WTC11 (cell line): ENCODE measurements around the gene CDIP1. TPM values are rescaled to one million over a fixed set of nuclear protein-coding genes. Genes with fewer than 3 reads are reported as not detected.

Source experiments
- ATAC-seq: fragments of 200-7000 bp; cut with Tn5 transposase; 2 replicates; pipeline ENCODE4 v1.10.0; 2021; ENCODE audit warnings: mild to moderate bottlenecking, moderate library complexity
- CTCF ChIA-PET: fragments of 300-600 bp; sonication (Branson Sonifier 250); formaldehyde crosslinking; loops from one replicate; lab custom pipeline; 2021; ENCODE audit warnings: antibody characterized with exemption; lab: Charles Lee
- POLR2A ChIA-PET: fragments of 350-600 bp; sonication (Branson Sonifier 250); formaldehyde crosslinking; loops from one replicate; lab custom pipeline; 2021; ENCODE audit warnings: antibody characterized with exemption; lab: Charles Lee
- DNase-seq: peaks from one replicate; pipeline ENCODE4 v3.0.0; 2021; ENCODE audit warnings: low spot score
- H3K27ac Mint-ChIP-seq: 2 replicates; pipeline ENCODE4 v1.8.0; 2021; ENCODE audit warnings: mixed read lengths
- H3K27me3 Mint-ChIP-seq: 2 replicates; pipeline ENCODE4 v1.8.0; 2021; ENCODE audit warnings: low read depth, mild to moderate bottlenecking, moderate library complexity, mixed read lengths
- H3K36me3 Mint-ChIP-seq: 2 replicates; pipeline ENCODE4 v1.8.0; 2021; ENCODE audit warnings: mixed read lengths
- H3K4me1 Mint-ChIP-seq: 2 replicates; pipeline ENCODE4 v1.8.0; 2022; ENCODE audit warnings: mixed read lengths
- H3K4me3 Mint-ChIP-seq: 2 replicates; pipeline ENCODE4 v1.8.0; 2021; ENCODE audit warnings: mild to moderate bottlenecking, moderate library complexity, mixed read lengths
- H3K9me3 Mint-ChIP-seq: 2 replicates; pipeline ENCODE4 v1.8.0; 2021; ENCODE audit warnings: mixed read lengths
- AR ChIP-seq: fragments of 250-450 bp; sonication (Bioruptor Pico); IDR thresholded peaks from 2 replicates; pipeline ENCODE4 v1.9.0; 2021; ENCODE audit warnings: mild to moderate bottlenecking
- CDX4 ChIP-seq: fragments of 250-450 bp; sonication (Bioruptor Pico); IDR thresholded peaks from 2 replicates; pipeline ENCODE4 v1.9.0; 2021; ENCODE audit warnings: moderate library complexity, mild to moderate bottlenecking, inconsistent platforms, borderline replicate concordance
- E2F4 ChIP-seq: sonication (generic); formaldehyde crosslinking; IDR thresholded peaks from 2 replicates; pipeline ENCODE4 v1.8.1; 2022; ENCODE audit warnings: low read depth, mild to moderate bottlenecking, moderate library complexity, missing genetic modification reagents, borderline replicate concordance
- GABPB1 ChIP-seq: sonication (generic); formaldehyde crosslinking; IDR thresholded peaks from 2 replicates; pipeline ENCODE4 v1.8.1; 2023; ENCODE audit warnings: mild to moderate bottlenecking, missing genetic modification reagents
- JUN ChIP-seq: sonication (generic); formaldehyde crosslinking; IDR thresholded peaks from 2 replicates; pipeline ENCODE4 v1.8.0; 2023; ENCODE audit warnings: mild to moderate bottlenecking, missing genetic modification reagents
- KAT7 ChIP-seq: sonication (generic); formaldehyde crosslinking; IDR thresholded peaks from 2 replicates; pipeline ENCODE4 v1.8.1; 2023; ENCODE audit warnings: missing genetic modification reagents, mild to moderate bottlenecking, borderline replicate concordance
- MAX ChIP-seq: sonication (generic); formaldehyde crosslinking; IDR thresholded peaks from 2 replicates; pipeline ENCODE4 v1.8.0; 2022; ENCODE audit warnings: mild to moderate bottlenecking, missing genetic modification reagents
- MYBL2 ChIP-seq: sonication (generic); formaldehyde crosslinking; IDR thresholded peaks from 2 replicates; pipeline ENCODE4 v1.8.1; 2023; ENCODE audit warnings: mild to moderate bottlenecking, moderate library complexity, missing genetic modification reagents
- PRDM15 ChIP-seq: sonication (generic); formaldehyde crosslinking; IDR thresholded peaks from 2 replicates; pipeline ENCODE4 v1.8.0; 2022; ENCODE audit warnings: missing genetic modification reagents
- RORB ChIP-seq: fragments of 250-450 bp; sonication (Bioruptor Pico); IDR thresholded peaks from 2 replicates; pipeline ENCODE4 v1.9.0; 2021; ENCODE audit warnings: mild to moderate bottlenecking
- TCF7 ChIP-seq: sonication (generic); formaldehyde crosslinking; IDR thresholded peaks from 2 replicates; pipeline ENCODE4 v1.8.0; 2022; ENCODE audit warnings: mild to moderate bottlenecking, low read depth, missing genetic modification reagents, moderate library complexity
- USF2 ChIP-seq: sonication (generic); formaldehyde crosslinking; IDR thresholded peaks from 2 replicates; pipeline ENCODE4 v1.8.1; 2023; ENCODE audit warnings: mild to moderate bottlenecking, missing genetic modification reagents, moderate library complexity
- ZNF423 ChIP-seq: fragments of 250-450 bp; sonication (Bioruptor Pico); IDR thresholded peaks from 2 replicates; pipeline ENCODE4 v2.1.2; 2022; ENCODE audit warnings: mild to moderate bottlenecking, moderate library complexity
- ZNF425 ChIP-seq: fragments of 250-450 bp; sonication (Bioruptor Pico); conservative IDR thresholded peaks from 2 replicates; pipeline ENCODE4 v1.9.0; 2021; ENCODE audit warnings: mild to moderate bottlenecking
- ZNF532 ChIP-seq: fragments of 250-450 bp; sonication (Bioruptor Pico); IDR thresholded peaks from 2 replicates; pipeline ENCODE4 v1.9.0; 2021; ENCODE audit warnings: mild to moderate bottlenecking, borderline replicate concordance
- ZSCAN18 ChIP-seq: fragments of 250-450 bp; sonication (Bioruptor Pico); IDR thresholded peaks from 2 replicates; pipeline ENCODE4 v2.1.2; 2022; ENCODE audit warnings: mild to moderate bottlenecking, moderate library complexity
- total RNA-seq: library from RNA; stranded (reverse); gene quantifications from 3 replicates; pipeline ENCODE4 v1.2.3, GENCODE V29; 2021

Gene CDIP1
- total RNA-seq, 1 experiment from 2014 or later = 68.9 TPM

GRCh38 chr16:4513086-4513860, 25.3 kb downstream of the CDIP1 start:
- CTCF ChIA-PET = interaction anchor here (0.5 to 4.3 kb wide), 6 partner anchors 12 to 1205 kb away, joined by 3 to 21 read pairs (median 4); no protein-coding TSS in a partner anchor
- DNase-seq (no peak), ATAC-seq (no peak)
- POLR2A ChIA-PET = no interaction called here
- Mint-ChIP-seq H3K27me3 (no peaks in the 10 kb centered on the region), H3K4me1 (peaks cover 7% of the 10 kb centered on the region; the same call in 1 of the 2 replicates), H3K36me3 (peaks cover 3% of the 10 kb centered on the region; the same call in 1 of the 2 replicates), H3K27ac (no peak overlapping the region; the same call in 1 of the 2 replicates), H3K4me3 (no peak overlapping the region), H3K9me3 (no peaks in the 10 kb centered on the region)
- TF ChIP-seq MYBL2 = no peak
- no peak for TF ChIP-seq USF2 (CRISPR knock-in tag)
- no peak for TF ChIP-seq CDX4 (CRISPR knock-in tag)
- TF ChIP-seq AR (CRISPR knock-in tag) = no peak
- TF ChIP-seq RORB (CRISPR knock-in tag) = no peak
- TF ChIP-seq ZNF425 = no peak
- TF ChIP-seq KAT7 = no peak
- no peak for TF ChIP-seq ZSCAN18 (CRISPR knock-in tag)
- no peak for TF ChIP-seq JUN (CRISPR knock-in tag)
- TF ChIP-seq ZNF532 (CRISPR knock-in tag) = no peak
- TF ChIP-seq ZNF423 (CRISPR knock-in tag) = no peak
- TF ChIP-seq TCF7 (CRISPR knock-in tag) = no peak
- TF ChIP-seq MAX = no peak
- no peak for TF ChIP-seq GABPB1 (CRISPR knock-in tag)
- no peak for TF ChIP-seq PRDM15 (CRISPR knock-in tag)
- no peak for TF ChIP-seq E2F4
